H9 (cell line): ENCODE data around the gene PNPLA6. TPM values are rescaled to one million over a fixed set of nuclear protein-coding genes. Genes with fewer than 3 reads are reported as not detected.

Source experiments
- DNase-seq: peaks from one replicate; pipeline ENCODE4 v3.0.0-alpha.2; 2017
- H2AFZ ChIP-seq: one replicate; pipeline ENCODE4 v1.6.1; 2013; ENCODE audit warnings: mild to moderate bottlenecking, low read length, control low read depth, moderate library complexity
- H2AK5ac ChIP-seq: 2 replicates; pipeline ENCODE4 v1.6.1; 2013; ENCODE audit warnings: low read length, control low read depth, mixed read lengths; ENCODE audit not compliant: insufficient read length
- H2BK120ac ChIP-seq: one replicate; pipeline ENCODE4 v1.6.1; 2013; ENCODE audit warnings: low read depth, mild to moderate bottlenecking, low read length, control low read depth, inconsistent platforms; ENCODE audit not compliant: poor library complexity, severe bottlenecking
- H2BK12ac ChIP-seq: 2 replicates; pipeline ENCODE4 v1.6.1; 2013; ENCODE audit warnings: low read length, control low read depth, mixed read lengths, low read depth; ENCODE audit not compliant: insufficient read length
- H2BK15ac ChIP-seq: 2 replicates; pipeline ENCODE4 v1.6.1; 2013; ENCODE audit warnings: low read depth, low read length, control low read depth
- H2BK20ac ChIP-seq: one replicate; pipeline ENCODE4 v1.6.1; 2013; ENCODE audit warnings: low read depth, mild to moderate bottlenecking, low read length, control low read depth, inconsistent platforms; ENCODE audit not compliant: poor library complexity, severe bottlenecking
- H2BK5ac ChIP-seq: 2 replicates; pipeline ENCODE4 v1.6.1; 2013; ENCODE audit warnings: low read length, control low read depth, mixed read lengths; ENCODE audit not compliant: insufficient read length
- H3K14ac ChIP-seq: 2 replicates; pipeline ENCODE4 v1.6.1; 2013; ENCODE audit warnings: low read length, control low read depth; ENCODE audit not compliant: insufficient read depth
- H3K18ac ChIP-seq: 2 replicates; pipeline ENCODE4 v1.6.1; 2013; ENCODE audit warnings: low read depth, mild to moderate bottlenecking, mixed read lengths, low read length, control low read depth; ENCODE audit not compliant: insufficient read length
- H3K23ac ChIP-seq: 2 replicates; pipeline ENCODE4 v1.6.1; 2013; ENCODE audit warnings: low read length, control low read depth, mixed read lengths, low read depth; ENCODE audit not compliant: insufficient read length
- H3K23me2 ChIP-seq: 2 replicates; pipeline ENCODE4 v1.6.1; 2013; ENCODE audit warnings: low read depth, mild to moderate bottlenecking, mixed read lengths, low read length, control low read depth; ENCODE audit not compliant: insufficient read length, poor library complexity, severe bottlenecking
- H3K27ac ChIP-seq: 2 replicates; pipeline ENCODE4 v1.5.1; 2013; ENCODE audit warnings: low read length, control low read depth, mixed read lengths, low read depth; ENCODE audit not compliant: insufficient read length
- H3K27me3 ChIP-seq: 2 replicates; pipeline ENCODE4 v1.6.1; 2013; ENCODE audit warnings: low read length, control low read depth, inconsistent platforms; ENCODE audit not compliant: insufficient read depth
- H3K4ac ChIP-seq: 2 replicates; pipeline ENCODE4 v1.6.1; 2013; ENCODE audit warnings: low read depth, mild to moderate bottlenecking, control low read depth, inconsistent platforms, low read length, moderate library complexity
- H3K4me1 ChIP-seq: 2 replicates; pipeline ENCODE4 v1.6.1; 2013; ENCODE audit warnings: low read length, control low read depth, inconsistent platforms; ENCODE audit not compliant: insufficient read depth
- H3K4me2 ChIP-seq: 2 replicates; pipeline ENCODE4 v1.6.1; 2013; ENCODE audit warnings: low read length, control low read depth, mixed read lengths; ENCODE audit not compliant: insufficient read length, insufficient read depth
- H3K56ac ChIP-seq: 2 replicates; pipeline ENCODE4 v1.6.1; 2013; ENCODE audit warnings: low read depth, mild to moderate bottlenecking, mixed read lengths, low read length, control low read depth; ENCODE audit not compliant: insufficient read length
- H3K79me1 ChIP-seq: 2 replicates; pipeline ENCODE4 v1.6.1; 2013; ENCODE audit warnings: low read depth, mild to moderate bottlenecking, moderate library complexity, low read length, control low read depth, inconsistent platforms; ENCODE audit not compliant: insufficient read depth, poor library complexity, severe bottlenecking
- H3K79me2 ChIP-seq: 2 replicates; pipeline ENCODE4 v1.6.1; 2013; ENCODE audit warnings: low read length, control low read depth, inconsistent platforms; ENCODE audit not compliant: insufficient read depth
- H3K9ac ChIP-seq: 2 replicates; pipeline ENCODE4 v1.6.1; 2013; ENCODE audit warnings: low read length, control low read depth, mixed read lengths; ENCODE audit not compliant: insufficient read length; ENCODE audit errors: extremely low read depth
- H3K9me3 ChIP-seq: one replicate; pipeline ENCODE4 v1.6.1; 2013; ENCODE audit warnings: low read depth, low read length, inconsistent platforms; ENCODE audit not compliant: control insufficient read depth
- H3T11ph ChIP-seq: one replicate; pipeline ENCODE4 v1.6.1; 2013; ENCODE audit warnings: mild to moderate bottlenecking, low read length, control low read depth, inconsistent platforms
- H4K20me1 ChIP-seq: one replicate; pipeline ENCODE4 v1.6.1; 2013; ENCODE audit not compliant: control insufficient read depth, insufficient read length, insufficient read depth
- H4K5ac ChIP-seq: 2 replicates; pipeline ENCODE4 v1.6.1; 2013; ENCODE audit warnings: low read depth, mild to moderate bottlenecking, mixed read lengths, low read length, control low read depth; ENCODE audit not compliant: insufficient read length
- H4K8ac ChIP-seq: replicated peaks from 2 replicates; pipeline ENCODE4 v1.6.1; 2013; ENCODE audit warnings: low read length, control low read depth, mixed read lengths, low read depth; ENCODE audit not compliant: insufficient read length
- H4K91ac ChIP-seq: 2 replicates; pipeline ENCODE4 v1.6.1; 2013; ENCODE audit warnings: low read depth, mild to moderate bottlenecking, moderate library complexity, mixed read lengths, low read length, control low read depth; ENCODE audit not compliant: insufficient read length
- H3K27ac Mint-ChIP-seq, 3 experiments: 2 replicates in 2 of 3; 3 replicates in 1 of 3; pipeline ENCODE4 v1.8.0; 2020 to 2021; ENCODE audit warnings: mixed read lengths in 3 of 3, mild to moderate bottlenecking in 1 of 3, moderate library complexity in 1 of 3
- H3K27me3 Mint-ChIP-seq: 2 replicates; pipeline ENCODE4 v1.8.0; 2021; ENCODE audit warnings: low read depth, mild to moderate bottlenecking, moderate library complexity, mixed read lengths
- H3K36me3 Mint-ChIP-seq, 3 experiments: 2 replicates in 2 of 3; 3 replicates in 1 of 3; pipeline ENCODE4 v1.8.0; 2020 to 2021; ENCODE audit warnings: low read depth in 3 of 3, mixed read lengths in 3 of 3; ENCODE audit not compliant: insufficient read depth in 1 of 3
- H3K4me1 Mint-ChIP-seq, 2 experiments: 2 replicates each; pipeline ENCODE4 v1.8.0; 2020; ENCODE audit warnings: mixed read lengths in 2 of 2
- H3K4me3 Mint-ChIP-seq, 2 experiments: 2 replicates in 1 of 2; 3 replicates in 1 of 2; pipeline ENCODE4 v1.8.0; 2020 to 2021; ENCODE audit warnings: mild to moderate bottlenecking in 2 of 2, mixed read lengths in 2 of 2, moderate library complexity in 1 of 2
- H3K9me3 Mint-ChIP-seq, 2 experiments: 2 replicates in 1 of 2; 3 replicates in 1 of 2; pipeline ENCODE4 v1.8.0; 2020; ENCODE audit warnings: mild to moderate bottlenecking in 2 of 2, mixed read lengths in 2 of 2, moderate library complexity in 1 of 2
- WGBS: extraction: QIAGEN DNeasy Blood & Tissue Kit; methylation state at CpG from one replicate; pipeline ENCODE4 v1.1.7; 2013; ENCODE audit warnings: missing lambda C conversion rate, low lambda C conversion rate, mixed read lengths; ENCODE audit not compliant: insufficient read length; ENCODE audit errors: extremely low coverage; 5-methylcytosine and 5-hydroxymethylcytosine counted together
- total RNA-seq: library from RNA; stranded (reverse); gene quantifications from 2 replicates; pipeline ENCODE4 v1.2.1, GENCODE V29; 2021
- TF ChIP-seq, protein P1 (sequence below): fragments of 200-600 bp; sonication (generic); conservative IDR thresholded peaks from 3 replicates; pipeline ENCODE4 v1.8.0; 2021; ENCODE audit warnings: antibody characterized with exemption, mild to moderate bottlenecking

Gene PNPLA6
- total RNA-seq, 1 experiment from 2014 or later: 130 TPM

DNA sequence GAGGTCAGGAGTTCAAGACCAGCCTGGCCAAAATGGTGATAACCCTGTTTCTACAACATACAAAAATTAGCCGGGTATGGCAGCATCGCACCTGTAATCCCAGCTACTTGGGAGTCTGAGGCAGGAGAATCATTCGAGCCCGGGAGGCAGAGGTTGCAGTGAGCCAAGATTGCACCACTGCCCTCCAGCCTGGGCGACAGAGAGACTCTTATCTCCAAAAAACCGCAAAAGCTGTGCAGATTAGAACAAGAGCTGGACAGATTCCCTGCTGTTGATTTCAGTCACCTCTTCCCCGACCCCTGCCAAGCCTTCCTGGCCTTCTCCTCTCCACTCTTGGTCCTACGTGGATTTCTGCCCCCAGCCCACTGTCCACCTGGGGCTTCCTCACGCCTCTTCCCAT lies 68.4 kb downstream of the PNPLA6 start:
- Histone ChIP-seq H2AFZ (no peak overlapping the region), H3K23ac (no peak overlapping the region), H4K91ac (no peak overlapping the region), H3K4me2 (no peak overlapping the region), H4K8ac (no peak overlapping the region), H3K79me1 (peaks cover 5% of the 10 kb centered on the region), H3T11ph (no peak overlapping the region), H4K5ac (no peak overlapping the region), H2BK12ac (no peak overlapping the region), H2BK20ac (no peak overlapping the region), H3K9me3 (no peaks in the 10 kb centered on the region), H3K14ac (no peak overlapping the region), H3K4me1 (no peaks in the 10 kb centered on the region; the same call in 1 of the 2 replicates), H2BK15ac (no peak overlapping the region), H2BK5ac (no peak overlapping the region), H3K23me2 (no peaks in the 10 kb centered on the region), H3K4ac (no peak overlapping the region), H3K18ac (no peak overlapping the region), H3K27me3 (no peaks in the 10 kb centered on the region), H3K9ac (no peak overlapping the region), H2BK120ac (no peak overlapping the region), H3K56ac (no peak overlapping the region), H3K27ac (no peak overlapping the region), H3K79me2 (no peaks in the 10 kb centered on the region), H4K20me1 (no peaks in the 10 kb centered on the region), H2AK5ac (no peak overlapping the region)
- peaks cover 0 to 2% of the 10 kb centered on the region in 2 experiments; a peak in 1 of 5 replicates for H3K9me3 Mint-ChIP-seq
- no peak overlapping the region for H3K4me3 Mint-ChIP-seq
- H3K27ac Mint-ChIP-seq: peak overlapping the region; percentile 27 to 71 (median 59); a peak in 5 of 7 replicates
- H3K27me3 Mint-ChIP-seq: peaks cover 1% of the 10 kb centered on the region; the same call in 1 of the 2 replicates
- H3K4me1 Mint-ChIP-seq: peaks cover 5 to 23% of the 10 kb centered on the region in 2 experiments
- no peak for DNase-seq
- TF ChIP-seq, protein P1, sequence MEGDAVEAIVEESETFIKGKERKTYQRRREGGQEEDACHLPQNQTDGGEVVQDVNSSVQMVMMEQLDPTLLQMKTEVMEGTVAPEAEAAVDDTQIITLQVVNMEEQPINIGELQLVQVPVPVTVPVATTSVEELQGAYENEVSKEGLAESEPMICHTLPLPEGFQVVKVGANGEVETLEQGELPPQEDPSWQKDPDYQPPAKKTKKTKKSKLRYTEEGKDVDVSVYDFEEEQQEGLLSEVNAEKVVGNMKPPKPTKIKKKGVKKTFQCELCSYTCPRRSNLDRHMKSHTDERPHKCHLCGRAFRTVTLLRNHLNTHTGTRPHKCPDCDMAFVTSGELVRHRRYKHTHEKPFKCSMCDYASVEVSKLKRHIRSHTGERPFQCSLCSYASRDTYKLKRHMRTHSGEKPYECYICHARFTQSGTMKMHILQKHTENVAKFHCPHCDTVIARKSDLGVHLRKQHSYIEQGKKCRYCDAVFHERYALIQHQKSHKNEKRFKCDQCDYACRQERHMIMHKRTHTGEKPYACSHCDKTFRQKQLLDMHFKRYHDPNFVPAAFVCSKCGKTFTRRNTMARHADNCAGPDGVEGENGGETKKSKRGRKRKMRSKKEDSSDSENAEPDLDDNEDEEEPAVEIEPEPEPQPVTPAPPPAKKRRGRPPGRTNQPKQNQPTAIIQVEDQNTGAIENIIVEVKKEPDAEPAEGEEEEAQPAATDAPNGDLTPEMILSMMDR: no peak
- H3K36me3 Mint-ChIP-seq: peaks cover 8 to 23% (median 17%) of the 10 kb centered on the region in 3 experiments
- WGBS: no CpG with 5 or more reads among the region's 9 CpGs
